KG1 (cell line): Measurements from ENCODE around the gene DIRAS2.
"Not testable (repeated sequence)": the region's sequence is repeated elsewhere in the genome, so short reads cannot be mapped to it uniquely, and the experiment has no call there.

Source experiments
- DNase-seq: peaks from one replicate; lab custom pipeline; 2025; lab: John Stamatoyannopoulos, UW

Gene DIRAS2, protein sequence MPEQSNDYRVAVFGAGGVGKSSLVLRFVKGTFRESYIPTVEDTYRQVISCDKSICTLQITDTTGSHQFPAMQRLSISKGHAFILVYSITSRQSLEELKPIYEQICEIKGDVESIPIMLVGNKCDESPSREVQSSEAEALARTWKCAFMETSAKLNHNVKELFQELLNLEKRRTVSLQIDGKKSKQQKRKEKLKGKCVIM

DNA sequence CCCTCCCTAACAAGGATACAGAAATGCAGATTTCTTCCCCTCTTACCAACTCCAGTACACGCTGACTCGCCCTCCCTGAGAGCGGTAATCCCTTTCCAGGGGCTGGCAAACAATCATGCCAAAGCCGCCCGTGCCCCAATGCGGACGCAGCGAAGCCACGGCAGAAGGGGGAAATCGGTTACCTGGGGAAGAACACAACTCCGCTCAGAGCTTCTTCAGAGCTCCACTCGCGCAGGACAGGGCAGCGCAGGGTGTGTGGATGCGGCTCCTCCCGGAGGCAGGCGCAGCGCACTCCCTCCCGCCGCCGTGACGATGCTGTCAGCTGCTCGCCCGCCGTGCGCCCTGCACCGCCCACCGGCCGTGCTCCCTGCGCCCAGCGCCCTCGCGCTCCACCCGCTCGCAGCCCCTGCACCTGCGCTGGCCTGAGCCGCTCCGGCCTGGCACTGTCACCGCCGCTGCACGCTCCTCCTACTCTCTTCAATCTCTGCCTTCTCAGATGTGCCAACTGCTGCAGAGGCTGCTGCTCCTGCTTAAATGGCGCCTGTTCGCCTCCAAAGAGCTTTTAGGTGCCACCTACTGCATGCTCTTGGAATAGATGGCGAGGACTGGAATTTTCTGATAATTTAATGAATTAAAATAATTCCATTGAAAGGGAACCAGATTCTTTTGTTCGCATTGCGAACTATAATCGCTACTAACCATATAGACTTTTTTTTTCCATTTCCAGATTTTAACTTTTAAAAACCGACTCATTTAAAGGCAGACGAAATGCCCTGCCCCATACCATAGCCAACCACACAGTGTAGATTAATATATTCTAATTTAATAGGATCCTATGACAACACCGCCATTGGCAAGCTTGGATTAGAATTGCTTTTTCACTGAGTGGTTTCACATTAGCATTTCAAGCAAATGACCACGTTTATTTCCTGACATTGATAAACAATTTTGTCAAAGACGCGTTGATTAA, at the start of gene DIRAS2:
Gene DIRAS2, minus strand, starts transcription at position 255 of the 970 bp plus-strand sequence. CDS start 28,997 bp downstream, outside the sequence.
- DNase-seq = no peak

DNA sequence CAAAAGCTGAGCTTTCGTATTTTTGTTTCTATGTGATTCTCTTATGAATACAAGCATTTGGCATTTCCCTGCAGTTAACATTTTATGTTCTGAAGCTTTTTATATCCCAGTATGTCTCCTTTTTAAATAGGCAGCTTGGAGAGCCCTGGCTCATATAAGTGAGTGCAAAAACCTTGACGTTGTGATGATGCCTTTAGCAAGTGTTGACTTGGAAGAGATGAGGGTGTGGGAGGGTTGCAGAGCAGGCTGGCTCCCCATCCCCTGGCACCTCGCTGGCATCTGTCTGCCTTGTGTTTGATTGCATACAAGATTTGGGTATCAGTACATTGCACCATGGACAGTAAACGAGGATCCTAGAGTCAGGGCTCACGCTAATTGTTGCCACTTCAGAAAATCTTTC, 42.1 kb upstream of the DIRAS2 start:
- no peak for DNase-seq

- DNase-seq = no peak
These were observed 41.5 kb upstream of the DIRAS2 start for GRCh38 chr9:90684106-90684505.

- DNase-seq = no peak
These were observed 37.9 kb upstream of the DIRAS2 start for GRCh38 chr9:90680534-90680933.

DNA sequence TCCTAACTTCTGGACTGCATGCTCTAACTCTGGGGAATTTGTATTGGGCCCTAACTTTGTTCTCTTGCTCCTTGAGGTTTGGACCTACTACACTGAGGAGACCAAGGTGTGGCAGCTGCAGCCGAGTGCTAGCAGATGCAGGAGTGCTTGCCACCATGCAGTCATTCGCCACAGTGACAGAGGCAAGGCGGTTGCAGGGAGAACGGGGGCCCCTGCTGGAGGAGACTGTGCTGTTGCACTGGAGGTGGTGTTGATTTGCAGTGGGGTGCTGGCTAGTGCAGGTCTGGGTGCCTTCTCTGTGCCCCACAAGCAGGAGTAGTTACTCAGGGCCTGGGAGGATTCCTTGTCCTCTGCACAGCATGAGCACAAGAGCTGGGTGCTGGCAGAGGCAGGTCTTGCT, 22.4 kb upstream of the DIRAS2 start:
- DNase-seq = no peak

- no peak for DNase-seq
These were observed 17.2 kb upstream of the DIRAS2 start for GRCh38 chr9:90659650-90660364.

DNA sequence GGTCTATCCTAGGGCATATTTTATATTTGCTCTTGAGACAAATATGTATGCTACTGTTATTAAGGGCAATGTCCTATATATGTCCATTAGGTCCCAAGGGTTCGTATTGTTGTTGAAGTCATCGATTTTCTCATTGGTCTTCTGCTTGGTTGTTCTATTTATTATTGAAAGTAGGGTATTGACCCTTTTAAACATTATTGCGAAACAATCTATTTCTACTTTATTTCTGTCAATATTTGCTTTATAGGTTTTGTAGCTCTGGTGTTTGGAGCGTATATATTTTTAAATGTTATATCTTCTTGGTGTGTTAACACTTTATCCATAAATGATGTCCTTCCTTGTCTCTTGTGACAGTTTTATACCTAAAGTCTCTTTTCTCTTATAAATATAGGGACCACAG, 16.2 kb upstream of the DIRAS2 start:
- DNase-seq = no peak

GRCh38 chr9:90658181-90658580, 15.6 kb upstream of the DIRAS2 start:
- DNase-seq = no peak

GRCh38 chr9:90656876-90657275, 14.3 kb upstream of the DIRAS2 start:
- DNase-seq = not testable (repeated sequence)

GRCh38 chr9:90651246-90651645, 8.6 kb upstream of the DIRAS2 start:
- no peak for DNase-seq

- DNase-seq = no peak
These were observed 5.2 kb upstream of the DIRAS2 start for GRCh38 chr9:90647843-90648242.

GRCh38 chr9:90645721-90646120, 3.1 kb upstream of the DIRAS2 start:
- no peak for DNase-seq

- no peak for DNase-seq
These were observed 638 bp downstream of the DIRAS2 start for GRCh38 chr9:90641884-90642487.

- DNase-seq = no peak
These were observed 1.5 kb downstream of the DIRAS2 start for GRCh38 chr9:90641086-90641485.

DNA sequence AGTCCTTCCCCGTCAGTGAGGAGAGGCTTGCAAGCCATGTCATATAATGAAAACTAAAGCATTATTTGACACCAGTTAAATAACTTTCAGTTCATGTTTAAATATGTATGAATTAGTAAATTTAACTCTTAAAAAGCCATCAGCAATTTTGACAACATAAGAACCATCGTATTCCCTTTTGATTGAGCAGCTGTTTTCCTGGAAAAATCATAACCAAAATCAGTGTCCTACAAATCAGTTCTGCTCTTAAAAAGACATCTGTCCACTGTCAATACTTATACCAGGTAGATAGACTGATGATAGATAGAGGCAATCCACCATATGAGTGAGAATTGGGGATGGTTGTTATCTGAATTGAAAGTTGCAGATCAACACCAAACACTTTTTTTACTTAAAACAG, 2.3 kb downstream of the DIRAS2 start:
- DNase-seq = no peak

DNA sequence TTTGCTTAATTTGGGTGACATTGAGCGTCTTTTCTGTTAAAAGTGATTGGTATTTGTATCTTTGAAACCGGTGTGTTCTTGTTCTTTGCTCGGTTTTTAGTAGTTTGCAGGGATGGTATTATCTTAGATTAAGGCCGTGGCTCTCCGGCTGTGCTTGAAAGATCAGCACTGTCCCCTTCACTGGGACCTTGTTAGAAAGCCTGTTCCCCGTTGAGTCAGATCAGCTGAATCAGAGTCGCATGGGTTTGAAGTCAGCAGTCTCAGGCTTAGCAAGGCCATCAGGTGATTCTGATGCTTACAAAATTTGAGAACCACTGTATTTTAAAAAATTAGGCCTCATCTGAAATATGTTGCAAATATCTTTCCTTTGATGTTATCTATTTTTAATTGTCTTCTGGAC, 5.0 kb downstream of the DIRAS2 start:
- DNase-seq = no peak

DNA sequence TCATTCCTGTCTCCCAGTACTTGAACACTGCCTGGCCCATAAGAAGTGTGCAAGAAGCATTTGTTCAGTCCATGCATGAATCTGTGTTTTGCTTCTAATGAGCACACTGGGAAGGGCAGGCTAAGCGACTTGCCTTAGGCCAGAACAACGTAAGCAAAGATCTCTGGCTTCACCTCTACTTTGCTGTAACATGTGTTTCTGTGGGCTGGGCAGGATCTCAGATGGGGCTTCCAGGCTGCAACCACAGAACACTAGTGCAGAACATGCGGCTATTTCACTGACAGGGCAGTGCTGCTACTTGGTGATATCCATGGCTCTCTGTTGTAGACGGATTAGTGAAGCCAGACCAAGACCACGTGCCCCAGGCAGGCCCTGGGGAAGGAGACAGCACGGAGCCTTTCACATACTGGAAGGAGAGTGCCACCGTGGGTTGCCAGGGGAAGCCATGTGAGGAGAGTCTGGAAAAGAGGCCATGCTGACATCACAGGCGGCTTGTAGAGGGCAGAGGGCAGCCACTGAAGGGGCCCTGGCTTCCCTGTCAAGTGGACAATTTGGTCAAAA, 9.9 kb downstream of the DIRAS2 start:
- no peak for DNase-seq

GRCh38 chr9:90631964-90632363, 10.7 kb downstream of the DIRAS2 start:
- no peak for DNase-seq

DNA sequence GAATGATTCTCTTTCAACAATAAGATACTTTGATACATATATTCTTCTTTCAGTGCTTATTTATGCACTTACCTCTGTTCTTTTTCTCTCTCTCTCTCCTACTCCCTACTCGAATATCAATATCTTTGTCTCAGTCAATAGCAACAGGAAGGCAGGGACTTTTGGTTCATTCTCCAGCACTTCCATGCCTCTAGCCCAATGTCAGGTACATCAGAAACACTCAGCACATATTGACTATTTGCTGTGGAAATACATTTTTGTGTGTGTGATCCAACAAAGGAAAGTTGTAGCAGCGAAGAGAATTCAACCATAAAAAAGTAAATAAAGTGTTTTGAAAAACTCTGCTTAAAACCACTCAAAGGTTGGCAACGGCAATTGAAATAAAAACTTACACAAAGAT, 12.6 kb downstream of the DIRAS2 start:
- DNase-seq = no peak

DNA sequence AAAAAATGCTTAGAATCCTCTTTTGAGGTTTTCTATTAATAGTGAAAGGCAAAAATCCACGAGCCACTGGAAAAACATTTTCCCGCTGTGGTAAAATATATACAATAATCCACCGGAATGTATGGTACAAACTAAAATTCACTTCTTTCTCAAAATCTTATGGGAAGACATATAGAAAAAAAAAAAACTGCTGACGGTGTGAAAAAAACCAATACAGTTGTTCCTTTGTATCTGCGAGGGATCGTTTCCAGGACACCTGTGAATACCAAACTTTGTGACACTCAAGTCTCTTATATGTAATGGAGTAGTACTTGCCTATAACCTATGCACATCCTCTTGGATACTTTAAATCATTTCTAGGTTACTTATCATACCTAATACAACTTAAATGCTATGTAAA, 13.3 kb downstream of the DIRAS2 start:
- DNase-seq = no peak

- DNase-seq = no peak
These were observed 25.8 kb downstream of the DIRAS2 start for GRCh38 chr9:90616806-90617205.

DNA sequence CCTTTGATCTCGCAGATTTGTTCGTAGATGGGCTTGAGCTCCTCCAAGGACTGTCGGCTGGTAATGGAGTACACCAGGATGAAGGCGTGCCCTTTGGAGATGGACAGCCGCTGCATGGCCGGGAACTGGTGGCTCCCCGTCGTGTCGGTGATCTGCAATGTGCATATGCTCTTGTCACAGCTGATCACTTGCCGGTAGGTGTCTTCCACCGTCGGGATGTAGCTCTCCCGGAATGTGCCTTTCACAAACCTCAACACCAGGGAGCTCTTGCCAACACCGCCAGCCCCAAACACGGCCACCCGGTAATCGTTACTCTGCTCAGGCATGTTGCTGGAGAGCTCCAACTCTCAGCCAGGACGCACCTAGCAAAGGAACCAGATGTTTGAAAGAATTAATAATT, 29.1 kb downstream of the DIRAS2 start:
- DNase-seq = no peak
